Upper lobe of left lung (tissue), 6 donors: ENCODE measurements around the gene TRIM14. TPM values are rescaled to one million over a fixed set of nuclear protein-coding genes. Genes with fewer than 3 reads are reported as not detected.

Source experiments
- ATAC-seq, 2 donors: fragments of 200-7000 bp; cut with Tn5 transposase; one replicate each; pipeline ENCODE4 v1.9.1; 2022; ENCODE audit warnings: mild to moderate bottlenecking in 2 of 2, moderate library complexity in 2 of 2; ENCODE audit not compliant: low FRiP score in 2 of 2
- DNase-seq, 2 donors: peaks; one replicate each; pipeline ENCODE4 v3.0.0-alpha.2; 2019 to 2020
- H3K27ac ChIP-seq, 4 donors: fragments of 200-600 bp; sonication (generic); one replicate each; pipeline ENCODE4 v1.5.1; 2016 to 2019
- H3K27me3 ChIP-seq, 4 donors: fragments of 200-600 bp; sonication (generic); one replicate each; pipeline ENCODE4 v1.5.1; 2017 to 2019
- H3K36me3 ChIP-seq, 4 donors: fragments of 200-600 bp; sonication (generic); one replicate each; pipeline ENCODE4 v1.5.1; 2016 to 2019
- H3K4me1 ChIP-seq, 4 donors: fragments of 200-600 bp; sonication (generic); one replicate each; pipeline ENCODE4 v1.5.1; 2018 to 2019
- H3K4me3 ChIP-seq, 4 donors: fragments of 200-600 bp; sonication (generic); one replicate each; pipeline ENCODE4 v1.5.1; 2017 to 2019; ENCODE audit warnings: mild to moderate bottlenecking in 2 of 4, moderate library complexity in 1 of 4
- H3K9me3 ChIP-seq, 4 donors: fragments of 200-600 bp; sonication (generic); one replicate each; pipeline ENCODE4 v1.5.1; 2018 to 2019
- CTCF ChIP-seq, 6 experiments: fragments of 450-650 bp in 4 of 6; fragments of 200-600 bp in 2 of 6; sonication (generic) in 2 of 6; IDR thresholded peaks; one replicate each; pipeline ENCODE4 v1.5.1; 2016 to 2019; ENCODE audit warnings: antibody characterized with exemption in 6 of 6
- EP300 ChIP-seq, 4 donors: sonication (generic); formaldehyde crosslinking; IDR thresholded peaks; one replicate each; pipeline ENCODE4 v1.5.1; 2017; ENCODE audit warnings: antibody characterized with exemption in 4 of 4, control low read depth in 2 of 4
- POLR2A ChIP-seq, 4 donors: fragments of 450-650 bp; IDR thresholded peaks; one replicate each; pipeline ENCODE4 v1.5.1; 2016 to 2017; ENCODE audit warnings: antibody characterized with exemption in 4 of 4, mild to moderate bottlenecking in 2 of 4
- POLR2AphosphoS5 ChIP-seq, 2 donors: sonication (generic); formaldehyde crosslinking; IDR thresholded peaks; one replicate each; pipeline ENCODE4 v1.5.1; 2017; ENCODE audit warnings: antibody characterized with exemption in 2 of 2
- WGBS, 2 donors: methylation state at CpG; one replicate each; pipeline ENCODE4 v1.1.5; 2017 to 2018; 5-methylcytosine and 5-hydroxymethylcytosine counted together
- total RNA-seq, 6 donors: library from RNA; depleted of rRNA in 4 of 6; stranded (reverse); fragments of >200 nt in 4 of 6; gene quantifications; one replicate each; pipeline versions ENCODE4 v1.1.0 to v1.2.1, GENCODE V29; 2016 to 2021
- donor health status: DM: no; HTN: no; CAD: no; lungs with moderate emphysema.
- donor health status: DM: no; HTN: yes; CAD: no; lungs with severe emphysema.

The TRIM14 gene
- total RNA-seq, 6 donors from 2014 or later = 28.6 to 52.1 (median 46.2) TPM

GRCh38 chr9:98144076-98144475 lies 25.1 kb upstream of the TRIM14 start:
- Histone ChIP-seq H3K27ac (no peak overlapping the region), H3K36me3 (no peaks in the 10 kb centered on the region), H3K4me3 (no peak overlapping the region), H3K9me3 (no peaks in the 10 kb centered on the region), H3K27me3 (no peaks in the 10 kb centered on the region), H3K4me1 (peaks cover 6 to 40% (median 32%) of the 10 kb centered on the region in 4 donors)
- no peak for DNase-seq
- 92 to 94% methylated on average over 4 of the region's 4 CpGs for WGBS, 2 donors
- no peak for ATAC-seq
- TF ChIP-seq POLR2A (IDR thresholded peaks at IDR 0.05) (no peak), EP300 (IDR thresholded peaks at IDR 0.05) (no peak), POLR2AphosphoS5 (IDR thresholded peaks at IDR 0.05) (no peak)

GRCh38 chr9:98142925-98143481 lies 24.0 kb upstream of the TRIM14 start:
- no peak for TF ChIP-seq EP300 (IDR thresholded peaks at IDR 0.05)
- TF ChIP-seq CTCF (IDR thresholded peaks at IDR 0.05) = no peak
- no peak for TF ChIP-seq POLR2A (IDR thresholded peaks at IDR 0.05)
- no peak for TF ChIP-seq POLR2AphosphoS5 (IDR thresholded peaks at IDR 0.05)
- no peak overlapping the region for H3K4me3 ChIP-seq
- DNase-seq (no peak), ATAC-seq (no peak)
- H3K27ac ChIP-seq = peak overlapping the region; percentile 31 to 83 (median 68)
- no peaks in the 10 kb centered on the region for H3K27me3 ChIP-seq
- 83 to 91% methylated on average over 7 to 8 of the region's 8 CpGs for WGBS, 2 donors
- H3K36me3 ChIP-seq = no peaks in the 10 kb centered on the region
- H3K4me1 ChIP-seq = peaks cover 9 to 41% (median 35%) of the 10 kb centered on the region in 4 donors
- H3K9me3 ChIP-seq = no peaks in the 10 kb centered on the region

GRCh38 chr9:98142182-98142907 lies 23.3 kb upstream of the TRIM14 start:
- peak; percentile 83 to 92 for DNase-seq
- Histone ChIP-seq H3K4me1 (peaks cover 6 to 47% (median 34%) of the 10 kb centered on the region in 4 donors), H3K9me3 (no peaks in the 10 kb centered on the region), H3K27ac (peak overlapping the region; percentile 31 to 83 (median 68)), H3K4me3 (no peak overlapping the region), H3K27me3 (no peaks in the 10 kb centered on the region), H3K36me3 (no peaks in the 10 kb centered on the region)
- TF ChIP-seq EP300 (IDR thresholded peaks at IDR 0.05) (peak in 1 of 4 donors; percentile 34), POLR2AphosphoS5 (IDR thresholded peaks at IDR 0.05) (peak; percentile 16 to 45), CTCF (IDR thresholded peaks at IDR 0.05) (no peak), POLR2A (IDR thresholded peaks at IDR 0.05) (no peak)
- ATAC-seq = peak; percentile 76 to 92
- 35 to 49% methylated on average over 7 to 13 of the region's 13 CpGs for WGBS, 2 donors

- no peak overlapping the region for H3K27ac ChIP-seq
- TF ChIP-seq CTCF (IDR thresholded peaks at IDR 0.05) = no peak
- TF ChIP-seq POLR2A (IDR thresholded peaks at IDR 0.05) = no peak
- no peak for TF ChIP-seq POLR2AphosphoS5 (IDR thresholded peaks at IDR 0.05)
- no peak for TF ChIP-seq EP300 (IDR thresholded peaks at IDR 0.05)
- H3K27me3 ChIP-seq = no peaks in the 10 kb centered on the region
- H3K9me3 ChIP-seq = no peaks in the 10 kb centered on the region
- H3K4me3 ChIP-seq = no peak overlapping the region
- H3K36me3 ChIP-seq = no peaks in the 10 kb centered on the region
- DNase-seq (no peak), ATAC-seq (no peak)
- H3K4me1 ChIP-seq = peaks cover 4 to 28% (median 16%) of the 10 kb centered on the region in 4 donors
- 82 to 89% methylated on average over 5 of the region's 5 CpGs for WGBS, 2 donors
These were observed 21.5 kb upstream of the TRIM14 start for GRCh38 chr9:98140503-98140902.

- ATAC-seq = no peak
- no peak overlapping the region for H3K27ac ChIP-seq
- TF ChIP-seq EP300 (IDR thresholded peaks at IDR 0.05) = no peak
- no peak for TF ChIP-seq POLR2AphosphoS5 (IDR thresholded peaks at IDR 0.05)
- no peak for TF ChIP-seq CTCF (IDR thresholded peaks at IDR 0.05)
- no peak for TF ChIP-seq POLR2A (IDR thresholded peaks at IDR 0.05)
These were observed 17.5 kb upstream of the TRIM14 start for GRCh38 chr9:98136489-98136888.

More at GRCh38 chr9:98136489-98136888, 17.5 kb upstream of the TRIM14 start:
- H3K36me3 ChIP-seq = peaks cover 0 to 14% (median 7%) of the 10 kb centered on the region in 4 donors
- H3K27me3 ChIP-seq = no peaks in the 10 kb centered on the region
- H3K4me3 ChIP-seq = no peak overlapping the region
- no peaks in the 10 kb centered on the region for H3K9me3 ChIP-seq
- peaks cover 0 to 7% (median 4%) of the 10 kb centered on the region in 4 donors for H3K4me1 ChIP-seq
- no peak for DNase-seq
